Measurements from ENCODE around the gene JAML. TPM values are rescaled to one million over a fixed set of nuclear protein-coding genes. Genes with fewer than 3 reads are reported as not detected.

The JAML gene
- total and polyA plus RNA-seq, 2 of the 13 experiments (the other 11 are each of a cell fraction or from before 2014, with no cell fraction given): 2.0 to 3.3 TPM

DNA sequence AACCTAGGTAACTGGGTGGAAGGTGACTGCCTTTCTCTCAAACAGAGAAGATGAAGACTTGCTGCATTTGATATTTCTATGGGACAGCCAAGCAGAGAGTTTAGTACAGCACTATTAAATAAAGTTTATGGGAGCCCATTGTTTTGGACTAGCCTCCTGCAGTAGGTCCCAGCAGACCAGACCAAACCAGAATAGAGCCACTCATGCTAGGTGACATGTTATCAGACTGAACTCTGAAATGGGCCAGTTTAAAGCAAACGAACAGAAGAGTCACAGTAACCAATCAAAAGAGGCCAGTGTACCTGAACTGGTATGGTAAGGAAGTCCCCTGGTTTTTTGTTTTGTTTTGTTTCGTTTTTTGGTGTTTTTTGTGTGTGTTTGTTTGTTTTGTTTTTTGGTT lies 47.2 kb upstream of the JAML start:
- H4K20me1 ChIP-seq (ENCODE audit: insufficient read depth, low read length): no peaks in the 10 kb centered on the region
- no peak overlapping the region for H3K4me3 ChIP-seq (replicated peaks in 1 of 3; ENCODE audit: insufficient read depth in 1 of 3, low read depth in 2 of 3, low read length in 3 of 3)
- CTCF ChIA-PET (ENCODE audit: low intra/inter-chr PET ratio, low total read pairs): no interaction called here
- ATAC-seq (no peak), FAIRE-seq (no peak), DNase-seq (ENCODE audit: low spot score) (no peak)
- no peak overlapping the region for H3K4me2 ChIP-seq (ENCODE audit: low read depth, low read length)
- TF ChIP-seq ZNF230 (CRISPR knock-in tag; IDR thresholded peaks at IDR 0.05) (no peak), ZMYM2 (CRISPR knock-in tag; IDR thresholded peaks at IDR 0.05) (no peak), ZC3H4 (CRISPR knock-in tag; IDR thresholded peaks at IDR 0.05; ENCODE audit: borderline replicate concordance) (no peak), ZNF672 (CRISPR knock-in tag; IDR thresholded peaks at IDR 0.05) (no peak)
- H3K4me1 ChIP-seq (ENCODE audit: insufficient read depth, low read length): peaks cover 8% of the 10 kb centered on the region
- in situ Hi-C loops (cut with HindIII; ENCODE audit: extremely low pct_ligation_motif_present, low pct_unique_long_range_greater_than_20kb): no loop called here
- no TSS peak for BruUV-seq (replicated peaks)
- H2AFZ ChIP-seq (ENCODE audit: low read length): no peak overlapping the region
- no peak overlapping the region for H3K27ac ChIP-seq (ENCODE audit: extremely low read length, insufficient read depth, low read length)
- H3K36me3 ChIP-seq (replicated peaks in 1 of 2; ENCODE audit: control insufficient read depth in 1 of 2, insufficient read depth in 2 of 2, low read length in 2 of 2): no peaks in the 10 kb centered on the region
- H3K79me2 ChIP-seq (ENCODE audit: insufficient read depth, low read length): no peaks in the 10 kb centered on the region
- no peak overlapping the region for H3K9ac ChIP-seq (ENCODE audit: insufficient read depth, low read depth, low read length)
- WGBS (ENCODE audit: low lambda C conversion rate): 3% methylated on average over 2 of the region's 2 CpGs
- peaks cover 1 to 3% of the 10 kb centered on the region in 2 experiments; a peak in 1 of 5 replicates for H3K27me3 ChIP-seq (ENCODE audit: control insufficient read depth in 1 of 2, insufficient read depth in 2 of 2, low read length in 2 of 2)
- POLR2A ChIA-PET: no interaction called here
- H3K9me3 ChIP-seq (ENCODE audit: low read length): no peaks in the 10 kb centered on the region
- intact Hi-C loops (cut with micrococcal nuclease; ENCODE audit: unreplicated experiment): no loop called here

DNA sequence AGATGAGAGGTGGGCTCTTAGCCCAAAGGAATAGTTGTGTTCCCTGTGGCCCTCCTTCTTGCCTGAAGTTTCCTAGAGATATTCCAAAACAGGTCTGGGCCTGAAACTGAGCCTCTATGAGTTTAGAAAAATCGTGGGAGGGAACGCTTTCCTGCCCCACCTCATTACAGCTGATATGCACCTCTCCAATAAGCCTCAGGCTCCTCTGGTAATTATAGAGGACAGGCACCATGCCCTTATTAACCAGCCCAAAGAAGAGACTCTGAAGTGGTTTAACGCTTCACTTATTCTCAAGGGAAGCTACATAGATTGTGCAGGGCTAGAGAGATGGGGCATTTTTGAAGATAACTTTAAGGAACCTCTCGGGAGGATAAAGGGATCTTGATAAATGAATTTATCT lies 42.7 kb upstream of the JAML start:
- in situ Hi-C loops (cut with HindIII; ENCODE audit: extremely low pct_ligation_motif_present, low pct_unique_long_range_greater_than_20kb): no loop called here
- no peak for FAIRE-seq
- H3K4me2 ChIP-seq (ENCODE audit: low read depth, low read length): no peak overlapping the region
- H3K4me1 ChIP-seq (ENCODE audit: insufficient read depth, low read length): peaks cover 31% of the 10 kb centered on the region
- no peaks in the 10 kb centered on the region for H4K20me1 ChIP-seq (ENCODE audit: insufficient read depth, low read length)
- peaks cover 0 to 2% of the 10 kb centered on the region in 2 experiments; a peak in 1 of 5 replicates for H3K36me3 ChIP-seq (replicated peaks in 1 of 2; ENCODE audit: control insufficient read depth in 1 of 2, insufficient read depth in 2 of 2, low read length in 2 of 2)
- POLR2A ChIA-PET: no interaction called here
- CTCF ChIA-PET (ENCODE audit: low intra/inter-chr PET ratio, low total read pairs): no interaction called here
- 40% methylated on average over 4 of the region's 4 CpGs for WGBS (ENCODE audit: low lambda C conversion rate)
- no peak for TF ChIP-seq CREM (IDR thresholded peaks at IDR 0.05)
- no peak for TF ChIP-seq CREM (CRISPR knock-in tag; IDR thresholded peaks at IDR 0.05)
- no peak for TF ChIP-seq ZNF329 (CRISPR knock-in tag; IDR thresholded peaks at IDR 0.05; ENCODE audit: low read depth)
- no peak for TF ChIP-seq NFYB (CRISPR knock-in tag; IDR thresholded peaks at IDR 0.05)
- no peak for TF ChIP-seq ZNF282 (IDR thresholded peaks at IDR 0.05; ENCODE audit: partially characterized antibody)
- no peak for TF ChIP-seq ZNF496 (CRISPR knock-in tag; IDR thresholded peaks at IDR 0.05; ENCODE audit: insufficient replicate concordance)
- no peak for TF ChIP-seq JARID2 (CRISPR knock-in tag; IDR thresholded peaks at IDR 0.05; ENCODE audit: insufficient replicate concordance)
- TF ChIP-seq PCBP2 (optimal IDR thresholded peaks at IDR 0.05; ENCODE audit: low read depth, low read length, poor library complexity, severe bottlenecking): no peak
- no peak for TF ChIP-seq POLR2A (IDR thresholded peaks at IDR 0.05; ENCODE audit: insufficient read depth in 1 of 2, low read depth in 2 of 2, low read length in 2 of 2)
- no TSS peak for BruUV-seq (replicated peaks)
- no peak for DNase-seq (ENCODE audit: low spot score)
- no peak overlapping the region for H3K4me3 ChIP-seq (replicated peaks in 1 of 3; ENCODE audit: insufficient read depth in 1 of 3, low read depth in 2 of 3, low read length in 3 of 3)
- H3K79me2 ChIP-seq (ENCODE audit: insufficient read depth, low read length): peaks cover 7% of the 10 kb centered on the region
- no peak for ATAC-seq
- no peak overlapping the region for H3K27ac ChIP-seq (ENCODE audit: extremely low read length, insufficient read depth, low read length)
- no peaks in the 10 kb centered on the region for H3K9me3 ChIP-seq (ENCODE audit: low read length)
- H3K9ac ChIP-seq (ENCODE audit: insufficient read depth, low read depth, low read length): no peak overlapping the region
- no peak overlapping the region for H2AFZ ChIP-seq (ENCODE audit: low read length)
- H3K27me3 ChIP-seq (ENCODE audit: control insufficient read depth in 1 of 2, insufficient read depth in 2 of 2, low read length in 2 of 2): peaks cover 1 to 22% of the 10 kb centered on the region in 2 experiments; a peak in 4 of 5 replicates
- intact Hi-C loops (cut with micrococcal nuclease; ENCODE audit: unreplicated experiment): no loop called here
